HG03439 (cell line): ENCODE measurements around the gene BLNK.

Experiments used
- ATAC-seq: cut with Tn5 transposase; IDR thresholded peaks from one replicate; pipeline ENCODE4 v1.9.1; 2021; ENCODE audit warnings: mild to moderate bottlenecking, moderate library complexity; ENCODE audit not compliant: unreplicated experiment

Gene BLNK

GRCh38 chr10:96165726-96166125, 105.6 kb downstream of the BLNK start:
- no peak for ATAC-seq

GRCh38 chr10:96153070-96153469, 118.3 kb downstream of the BLNK start:
- ATAC-seq, result no peak

- no peak for ATAC-seq
Measured at GRCh38 chr10:96152437-96152836, 118.9 kb downstream of the BLNK start.
